OCI-LY3 (cell line): ENCODE results near the gene MXRA8.

ENCODE experiments used
- EZH2phosphoT487 ChIP-seq: fragments of 200-600 bp; shearing (Covaris generic); IDR thresholded peaks from 2 replicates; pipeline ENCODE4 v1.6.1; 2018; ENCODE audit warnings: antibody characterized with exemption, mixed run types, low read depth
- TF ChIP-seq, protein P1 (sequence below): fragments of 200-600, 300-600 bp; sonication (generic); IDR thresholded peaks from 2 replicates; pipeline ENCODE4 v1.5.1; 2014; ENCODE audit warnings: antibody characterized with exemption, low read length, low read depth

DNA sequence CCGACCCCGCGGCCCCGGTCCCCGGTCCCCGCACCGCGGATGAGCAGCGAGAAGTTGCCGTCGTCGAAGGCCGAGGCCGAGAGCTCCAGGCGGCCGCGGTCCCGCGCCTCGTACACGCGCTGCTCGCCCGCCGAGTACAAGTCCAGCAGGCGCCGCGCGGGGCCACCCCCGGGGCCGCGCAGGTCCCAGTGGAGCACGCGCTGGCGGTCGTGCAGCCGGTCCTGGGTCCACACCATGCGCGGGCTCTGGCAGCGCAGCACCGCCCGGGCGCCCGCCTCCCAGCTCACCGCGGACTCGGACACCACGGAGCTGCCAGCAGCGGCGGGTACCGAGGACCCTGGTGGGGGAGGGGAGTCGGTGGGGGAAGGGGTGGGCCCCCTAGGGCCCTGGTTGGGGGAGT lies 2.9 kb downstream of the MXRA8 start:
- TF ChIP-seq, protein P1, sequence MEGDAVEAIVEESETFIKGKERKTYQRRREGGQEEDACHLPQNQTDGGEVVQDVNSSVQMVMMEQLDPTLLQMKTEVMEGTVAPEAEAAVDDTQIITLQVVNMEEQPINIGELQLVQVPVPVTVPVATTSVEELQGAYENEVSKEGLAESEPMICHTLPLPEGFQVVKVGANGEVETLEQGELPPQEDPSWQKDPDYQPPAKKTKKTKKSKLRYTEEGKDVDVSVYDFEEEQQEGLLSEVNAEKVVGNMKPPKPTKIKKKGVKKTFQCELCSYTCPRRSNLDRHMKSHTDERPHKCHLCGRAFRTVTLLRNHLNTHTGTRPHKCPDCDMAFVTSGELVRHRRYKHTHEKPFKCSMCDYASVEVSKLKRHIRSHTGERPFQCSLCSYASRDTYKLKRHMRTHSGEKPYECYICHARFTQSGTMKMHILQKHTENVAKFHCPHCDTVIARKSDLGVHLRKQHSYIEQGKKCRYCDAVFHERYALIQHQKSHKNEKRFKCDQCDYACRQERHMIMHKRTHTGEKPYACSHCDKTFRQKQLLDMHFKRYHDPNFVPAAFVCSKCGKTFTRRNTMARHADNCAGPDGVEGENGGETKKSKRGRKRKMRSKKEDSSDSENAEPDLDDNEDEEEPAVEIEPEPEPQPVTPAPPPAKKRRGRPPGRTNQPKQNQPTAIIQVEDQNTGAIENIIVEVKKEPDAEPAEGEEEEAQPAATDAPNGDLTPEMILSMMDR = no peak
- no peak for TF ChIP-seq EZH2phosphoT487
